Measurements from ENCODE around the gene GRXCR2. TPM values are rescaled to one million over a fixed set of nuclear protein-coding genes. Genes with fewer than 3 reads are reported as not detected.
"Not testable (repeated sequence)": the region's sequence is repeated elsewhere in the genome, so short reads cannot be mapped to it uniquely, and the experiment has no call there.

Gene GRXCR2
- total and polyA plus RNA-seq, 7 donors: not detected

GRCh38 chr5:145903867-145904266, 31.1 kb upstream of the GRXCR2 start:
- ATAC-seq (no peak), DNase-seq (no peak)
- no peak overlapping the region for H3K27ac ChIP-seq
- no peaks in the 10 kb centered on the region for H3K27me3 ChIP-seq (ENCODE audit: insufficient read depth in 3 of 3, low read length in 2 of 3)
- no peak overlapping the region for H3K4me3 ChIP-seq
- 46 to 80% (median 75%) methylated on average over 3 of the region's 3 CpGs for WGBS, 3 donors
- H3K9me3 ChIP-seq: no peaks in the 10 kb centered on the region
- intact Hi-C loops (cut with DNase I): no loop called here
- no peaks in the 10 kb centered on the region for H3K4me1 ChIP-seq
- no peaks in the 10 kb centered on the region for H3K36me3 ChIP-seq (ENCODE audit: insufficient read depth in 1 of 2, low read depth in 1 of 2)
- no peak for TF ChIP-seq CTCF (IDR thresholded peaks at IDR 0.05)

DNA sequence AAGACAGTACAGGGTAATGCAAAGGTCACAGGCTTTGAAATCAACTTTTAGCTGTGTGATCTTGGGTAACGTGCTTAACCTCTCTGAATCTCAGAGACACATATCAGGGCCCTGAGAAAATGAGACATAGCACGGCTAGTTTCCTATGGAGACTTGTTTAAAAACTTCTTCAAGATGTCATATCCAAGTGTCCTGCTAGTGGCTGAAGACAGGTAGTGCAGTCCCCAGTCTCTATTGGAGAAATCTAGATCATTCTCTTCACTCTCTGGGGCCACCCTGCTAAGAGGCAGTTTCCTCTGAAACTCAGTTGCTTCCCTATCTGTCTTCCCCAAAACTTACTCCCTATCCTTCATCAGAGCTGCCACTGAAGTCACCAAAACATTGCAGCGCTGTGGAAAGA, 30.3 kb upstream of the GRXCR2 start:
- 84 to 85% (median 85%) methylated on average over 3 of the region's 3 CpGs for WGBS, 3 donors
- intact Hi-C loops (cut with DNase I): no loop called here
- ATAC-seq: no peak
- Histone ChIP-seq H3K4me3 (no peak overlapping the region), H3K27me3 (ENCODE audit: insufficient read depth in 3 of 3, low read length in 2 of 3) (no peaks in the 10 kb centered on the region), H3K27ac (no peak overlapping the region), H3K9me3 (no peaks in the 10 kb centered on the region), H3K4me1 (no peaks in the 10 kb centered on the region), H3K36me3 (ENCODE audit: insufficient read depth in 1 of 2, low read depth in 1 of 2) (no peaks in the 10 kb centered on the region)
- TF ChIP-seq CTCF (IDR thresholded peaks at IDR 0.05): no peak
- DNase-seq: no peak

- H3K4me3 ChIP-seq: no peak overlapping the region
- 83 to 95% (median 91%) methylated on average over 1 of the region's 1 CpG for WGBS, 3 donors
- no peak for TF ChIP-seq CTCF (IDR thresholded peaks at IDR 0.05)
- no peak overlapping the region for H3K27ac ChIP-seq
- no peaks in the 10 kb centered on the region for H3K36me3 ChIP-seq (ENCODE audit: insufficient read depth in 1 of 2, low read depth in 1 of 2)
- H3K4me1 ChIP-seq: no peaks in the 10 kb centered on the region
- H3K27me3 ChIP-seq (ENCODE audit: insufficient read depth in 3 of 3, low read length in 2 of 3): no peaks in the 10 kb centered on the region
- H3K9me3 ChIP-seq: no peaks in the 10 kb centered on the region
- DNase-seq (no peak), ATAC-seq (no peak)
- intact Hi-C loops (cut with DNase I): no loop called here
Observed at GRCh38 chr5:145902421-145902820, 29.6 kb upstream of the GRXCR2 start.

- TF ChIP-seq CTCF (IDR thresholded peaks at IDR 0.05): no peak
- Histone ChIP-seq H3K36me3 (ENCODE audit: insufficient read depth in 1 of 2, low read depth in 1 of 2) (no peaks in the 10 kb centered on the region), H3K27me3 (ENCODE audit: insufficient read depth in 3 of 3, low read length in 2 of 3) (no peaks in the 10 kb centered on the region), H3K27ac (no peak overlapping the region), H3K4me1 (no peaks in the 10 kb centered on the region), H3K9me3 (no peaks in the 10 kb centered on the region), H3K4me3 (no peak overlapping the region)
- no peak for DNase-seq
- intact Hi-C loops (cut with DNase I): no loop called here
- ATAC-seq: no peak
Observed at GRCh38 chr5:145898171-145898570, 25.4 kb upstream of the GRXCR2 start.

DNA sequence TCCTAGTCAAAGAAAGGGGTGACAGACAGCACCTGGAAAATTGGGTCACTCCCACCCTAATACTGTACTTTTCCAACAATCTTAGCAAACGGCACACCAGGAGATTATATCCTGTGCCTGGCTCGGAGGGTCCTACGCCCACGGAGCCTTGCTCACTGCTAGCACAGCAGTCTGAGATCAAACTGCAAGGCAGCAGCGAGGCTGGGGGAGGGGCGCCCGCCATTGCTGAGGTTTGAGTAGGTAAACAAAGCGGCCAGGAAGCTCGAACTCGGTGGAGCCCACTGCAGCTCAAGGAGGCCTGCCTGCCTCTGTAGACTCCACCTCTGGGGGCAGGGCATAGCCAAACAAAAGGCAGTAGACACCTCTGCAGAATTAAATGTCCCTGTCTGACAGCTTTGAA, 18.6 kb upstream of the GRXCR2 start:
- intact Hi-C loops (cut with DNase I); DNase-seq; ATAC-seq; H3K27me3 ChIP-seq (ENCODE audit: insufficient read depth in 3 of 3, low read length in 2 of 3); H3K9me3 ChIP-seq; H3K4me1 ChIP-seq; H3K36me3 ChIP-seq (ENCODE audit: insufficient read depth in 1 of 2, low read depth in 1 of 2); H3K27ac ChIP-seq; H3K4me3 ChIP-seq: not testable (repeated sequence)
- WGBS, 3 donors: 85 to 90% (median 89%) methylated on average over 5 to 10 of the region's 10 CpGs
